GM21360 (cell line): ENCODE results near the gene AKAP12.
A peak's percentile ranks its signal among the peaks of the same experiment; 100 is the strongest.
"Not testable (repeated sequence)": the region's sequence is repeated elsewhere in the genome, so short reads cannot be mapped to it uniquely, and the experiment has no call there.

Experiments used
- ATAC-seq: cut with Tn5 transposase; IDR thresholded peaks from one replicate; pipeline ENCODE4 v1.9.1; 2021; ENCODE audit warnings: mild to moderate bottlenecking, moderate library complexity; ENCODE audit not compliant: unreplicated experiment

Gene AKAP12

DNA sequence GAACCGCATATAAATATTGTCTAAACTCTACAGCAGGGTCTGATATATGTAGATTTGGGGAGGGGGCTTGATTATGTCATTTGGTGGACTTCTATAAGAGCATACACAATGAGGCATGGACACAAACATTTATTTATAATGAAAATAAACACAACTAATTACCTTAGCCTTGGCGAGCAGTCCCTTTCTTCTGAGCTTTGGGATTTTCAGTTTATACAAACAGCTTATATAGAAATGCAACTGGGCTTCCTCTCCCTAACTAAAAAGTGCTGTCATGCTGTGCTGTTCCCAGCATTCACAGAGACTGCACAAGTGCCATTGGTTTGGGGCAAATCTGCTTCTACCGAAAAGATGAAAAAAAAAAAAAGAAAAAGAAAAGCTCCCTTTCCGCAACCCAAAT lies 69.9 kb downstream of the AKAP12 start:
- no peak for ATAC-seq

DNA sequence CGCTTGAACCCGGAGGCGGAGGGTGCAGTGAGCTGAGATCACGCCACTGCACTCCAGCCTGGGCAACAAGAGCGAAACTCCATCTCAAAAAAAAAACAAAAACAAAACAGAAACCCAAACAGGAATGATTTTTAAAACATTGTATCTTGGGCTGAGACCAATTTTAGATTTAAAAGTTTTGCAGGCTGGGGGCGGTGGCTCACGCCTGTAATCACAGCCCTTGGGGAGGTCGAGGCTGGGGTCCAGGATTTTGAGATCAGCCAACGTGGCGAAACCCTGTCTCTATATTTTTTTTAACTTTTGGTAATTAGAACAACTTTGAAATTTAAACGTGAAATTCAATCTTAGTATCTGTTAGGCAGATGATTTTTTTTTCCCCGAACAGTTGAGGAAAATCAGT lies 70.5 kb downstream of the AKAP12 start:
- no peak for ATAC-seq

DNA sequence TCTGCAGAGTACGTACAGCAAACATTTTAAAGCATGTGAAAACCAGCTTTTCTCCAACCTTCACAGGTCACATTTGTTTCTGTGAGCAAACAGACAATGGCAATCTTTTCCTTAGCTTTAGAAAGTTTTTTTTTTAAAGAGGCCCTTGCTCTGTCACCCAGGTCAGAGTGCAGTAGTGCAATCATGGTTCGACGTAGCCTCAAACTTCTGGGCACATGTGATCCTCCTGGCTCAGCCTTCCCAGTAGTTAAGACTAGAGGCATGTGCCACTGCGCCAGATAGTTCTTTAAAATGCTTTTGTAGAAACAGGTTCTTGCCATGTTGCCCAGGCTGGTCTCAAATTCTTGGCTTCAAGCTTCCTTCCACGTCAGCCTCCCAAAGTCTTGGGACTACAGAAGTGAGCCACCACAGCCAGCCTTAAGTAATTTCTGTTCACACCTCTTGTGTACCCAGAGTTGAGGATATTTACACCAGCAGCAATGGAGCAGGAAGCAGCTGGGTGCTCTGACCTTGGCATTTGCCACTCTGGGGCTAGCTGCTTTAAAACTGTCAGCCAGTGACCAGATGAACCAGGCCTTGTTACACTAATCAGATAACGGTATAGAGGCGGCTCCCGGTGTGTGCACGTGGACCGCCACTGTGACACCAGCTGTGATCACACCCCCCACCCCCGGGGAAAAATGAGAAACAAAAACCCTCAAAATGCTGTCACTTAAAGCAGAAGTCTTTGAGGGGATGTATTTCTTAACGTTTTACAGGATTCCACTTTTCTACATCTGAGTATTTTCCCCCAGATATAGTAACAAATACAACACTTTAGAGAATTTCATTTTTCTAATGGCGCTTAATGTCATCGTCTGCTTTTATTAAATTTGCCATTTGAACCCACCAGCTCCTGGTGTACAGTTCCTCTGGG lies 71.3 kb downstream of the AKAP12 start:
- no peak for ATAC-seq

DNA sequence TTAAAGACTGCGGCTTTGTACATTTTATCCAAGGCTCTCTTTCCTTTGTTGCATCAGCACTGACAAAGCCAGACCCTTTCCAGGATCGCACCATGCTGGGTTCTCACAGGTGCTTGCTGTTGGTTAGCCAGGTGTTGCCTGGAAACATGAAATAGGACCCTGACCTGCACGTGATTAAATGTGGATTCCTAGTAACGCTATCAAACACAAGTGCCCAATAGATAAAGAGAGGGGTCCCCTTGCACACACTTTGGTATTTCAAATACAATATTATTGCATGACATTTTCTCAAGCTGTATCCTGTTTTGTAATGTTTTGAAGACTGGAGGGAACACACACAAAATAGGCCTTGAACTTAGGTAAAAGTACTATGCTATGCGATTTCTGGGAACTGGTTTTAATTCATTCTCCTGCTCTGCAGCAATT lies 73.3 kb downstream of the AKAP12 start:
- ATAC-seq, result no peak

DNA sequence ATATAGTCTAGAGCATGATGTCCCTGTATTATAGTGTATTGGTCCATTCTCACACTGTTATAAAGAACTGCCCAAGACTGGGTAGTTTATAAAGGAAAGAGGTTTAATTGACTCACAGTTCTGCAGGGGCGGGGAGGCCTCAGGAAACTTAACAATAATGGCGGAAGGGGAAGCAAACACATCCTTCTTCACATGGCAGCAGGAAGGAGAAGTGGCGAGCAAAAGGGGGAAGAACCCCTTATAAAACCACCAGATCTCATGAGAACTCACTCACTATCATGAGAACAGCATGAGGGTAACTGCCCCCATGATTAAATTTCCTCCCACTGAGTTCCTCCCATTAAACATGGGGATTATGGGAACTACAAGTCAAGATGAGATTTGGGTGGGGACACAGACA lies 75.9 kb downstream of the AKAP12 start:
- not testable (repeated sequence) for ATAC-seq

DNA sequence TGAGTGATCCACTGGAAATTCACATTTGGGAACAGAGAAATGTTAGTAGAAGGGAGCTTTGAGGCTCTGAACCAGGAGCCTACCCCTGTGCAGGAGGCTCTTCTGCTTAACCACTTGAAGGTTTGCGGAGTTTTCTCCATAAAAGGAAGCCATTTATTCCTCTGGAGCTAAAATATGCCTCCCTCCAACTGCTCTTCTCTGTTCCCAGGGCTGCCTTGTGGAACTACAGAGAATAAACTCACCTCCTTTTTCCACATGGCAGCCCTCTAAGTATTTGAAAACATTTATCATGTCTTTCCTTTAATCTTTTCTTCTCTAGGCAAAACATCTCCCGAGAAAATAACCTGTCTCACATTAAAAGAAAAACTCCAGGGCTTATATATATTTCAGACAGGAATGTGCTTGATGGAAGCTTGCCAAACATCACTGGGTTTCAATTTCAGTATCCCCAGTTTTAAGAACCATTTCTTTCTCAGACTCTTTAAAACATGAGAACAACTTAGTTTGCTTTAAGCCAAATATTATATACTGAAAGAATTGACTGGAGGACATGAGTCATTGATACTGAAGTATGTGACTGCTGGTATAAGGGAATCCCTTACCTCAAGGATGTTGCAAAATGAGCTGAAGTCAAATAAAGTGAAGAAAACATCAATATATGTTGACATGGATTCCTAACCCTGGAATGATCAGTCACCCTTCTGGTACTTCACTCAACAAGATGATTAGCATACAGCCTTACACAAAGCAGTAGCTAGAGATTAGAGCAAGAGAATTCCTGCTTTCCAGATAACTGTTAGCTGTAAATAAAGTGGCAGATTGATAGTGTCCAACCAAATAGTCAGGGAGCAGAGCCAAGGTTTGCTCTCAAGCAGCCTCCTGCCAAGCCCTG lies 77.6 kb downstream of the AKAP12 start:
- ATAC-seq, result no peak

DNA sequence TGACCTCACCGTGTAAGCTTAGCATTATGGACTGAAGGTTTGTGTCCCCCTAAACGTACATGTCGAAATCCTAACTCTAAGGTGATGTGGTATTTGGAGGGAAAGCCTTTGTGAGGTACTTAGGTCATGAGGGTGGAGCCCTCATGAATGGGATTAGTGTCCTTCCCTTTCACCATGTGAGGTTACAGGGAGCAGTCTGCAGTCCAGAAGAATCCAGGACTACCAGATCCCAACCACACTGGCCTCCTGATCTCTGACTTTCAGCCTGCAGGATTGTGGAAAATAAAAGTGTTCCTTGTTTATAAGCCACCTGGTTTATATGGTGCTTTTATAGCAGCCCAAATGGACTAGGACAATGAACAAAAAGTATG lies 78.2 kb downstream of the AKAP12 start:
- ATAC-seq, result no peak

DNA sequence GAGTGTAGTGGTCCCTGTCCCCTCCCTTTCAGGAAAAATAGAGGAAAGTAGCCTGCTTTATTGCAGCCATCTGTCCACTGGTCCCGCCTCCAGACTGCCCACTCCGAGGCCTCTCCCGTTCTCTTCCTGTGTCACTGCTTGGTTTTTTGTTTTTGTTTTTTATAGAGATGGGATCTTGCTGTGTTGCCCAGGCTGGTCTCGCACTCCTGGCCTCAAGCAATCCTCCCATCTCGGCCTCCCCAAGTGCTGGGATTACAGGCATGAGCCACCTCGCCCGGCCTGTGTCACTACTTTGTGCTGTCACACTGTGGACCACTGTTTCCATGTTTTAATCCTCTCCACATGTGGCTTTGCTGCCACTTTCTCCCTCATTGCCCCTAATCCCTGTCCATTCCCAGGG lies 80.4 kb downstream of the AKAP12 start:
- ATAC-seq, result no peak

DNA sequence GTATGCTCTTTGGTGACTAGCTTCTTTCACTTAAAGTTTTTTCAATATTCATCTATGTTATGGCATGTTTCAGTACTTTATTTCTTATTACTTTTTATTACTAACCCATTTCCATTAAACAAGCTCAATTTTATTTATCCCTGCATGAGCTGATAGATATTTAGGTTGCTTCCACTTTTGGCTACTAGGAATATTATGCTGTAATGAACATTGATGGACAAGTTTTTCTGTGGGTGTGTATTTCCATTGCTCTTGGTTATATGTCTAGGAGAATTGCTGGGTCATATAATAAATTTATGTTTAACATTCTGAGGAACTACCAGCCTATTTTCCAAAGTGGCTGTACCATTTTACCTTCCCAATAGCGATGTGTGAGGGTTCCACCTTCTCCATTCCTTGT lies 81.7 kb downstream of the AKAP12 start:
- ATAC-seq, result no peak

DNA sequence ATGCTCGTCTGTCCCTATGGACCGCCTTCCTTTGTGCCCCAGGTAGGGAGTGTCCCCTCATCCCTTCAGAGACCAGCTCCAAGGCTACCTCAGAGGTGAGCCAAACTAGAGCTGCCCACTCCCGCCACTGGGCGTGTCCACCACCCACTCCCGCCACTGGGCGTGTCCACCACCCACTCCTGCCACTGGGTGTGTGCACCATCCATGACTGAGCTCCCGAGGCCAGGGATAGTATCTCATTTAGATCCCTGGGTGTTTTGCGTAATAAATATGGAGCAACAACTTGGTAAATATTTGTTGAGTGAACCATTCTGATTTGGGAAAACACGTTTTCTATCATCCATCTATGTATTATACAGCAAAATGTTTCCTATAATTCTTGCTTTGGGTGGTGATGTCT lies 82.8 kb downstream of the AKAP12 start:
- no peak for ATAC-seq

DNA sequence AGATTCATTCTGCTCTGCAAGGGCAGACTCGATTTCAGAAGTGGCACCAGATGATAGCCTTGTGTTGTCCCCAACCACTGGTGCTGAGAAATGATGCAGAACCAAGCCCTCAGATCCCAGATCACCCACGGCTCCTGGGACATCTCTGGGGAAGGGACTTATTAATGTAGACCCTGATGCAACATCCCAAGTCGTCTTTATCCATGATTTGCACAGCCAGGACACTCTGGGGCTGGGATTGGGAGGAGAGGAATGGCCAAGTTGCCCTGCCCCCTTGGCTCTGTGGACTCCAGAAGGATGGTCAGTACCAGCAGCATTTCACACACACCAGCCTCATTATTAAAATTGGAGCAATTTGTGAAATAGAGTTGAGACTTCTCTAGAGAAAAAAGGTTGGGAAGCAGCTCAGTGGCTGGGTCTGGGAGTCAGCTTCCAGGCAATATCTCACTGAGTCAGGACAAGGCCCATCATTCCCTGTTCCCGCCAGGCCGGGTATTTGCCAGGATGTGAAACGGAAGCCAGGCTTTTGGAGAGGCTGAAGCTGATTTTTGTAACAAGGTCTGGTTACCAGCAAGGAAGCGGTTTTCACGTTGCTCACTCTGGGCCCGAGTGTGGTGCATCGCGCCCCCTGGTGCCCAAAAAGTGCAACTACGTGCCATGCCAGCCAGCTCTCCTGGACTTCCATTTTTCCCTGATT lies 84.2 kb downstream of the AKAP12 start:
- peak; percentile 81 for ATAC-seq

DNA sequence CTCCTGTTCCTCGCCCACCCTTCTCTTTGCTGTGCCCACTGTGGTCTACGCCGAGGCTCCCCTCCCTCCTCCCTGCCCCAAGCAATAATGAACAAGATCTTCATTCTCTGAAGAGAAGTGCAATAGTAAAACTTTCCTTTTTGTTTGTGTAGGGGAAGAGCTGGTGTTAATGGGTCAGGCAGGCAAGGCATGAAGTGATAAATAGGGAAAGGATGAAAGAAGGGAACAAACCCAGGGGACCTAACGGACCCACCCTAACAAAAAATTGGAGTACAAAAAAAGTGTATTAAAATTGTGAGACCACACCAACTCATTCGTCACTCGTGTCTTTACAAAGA lies 84.7 kb downstream of the AKAP12 start:
- no peak for ATAC-seq

DNA sequence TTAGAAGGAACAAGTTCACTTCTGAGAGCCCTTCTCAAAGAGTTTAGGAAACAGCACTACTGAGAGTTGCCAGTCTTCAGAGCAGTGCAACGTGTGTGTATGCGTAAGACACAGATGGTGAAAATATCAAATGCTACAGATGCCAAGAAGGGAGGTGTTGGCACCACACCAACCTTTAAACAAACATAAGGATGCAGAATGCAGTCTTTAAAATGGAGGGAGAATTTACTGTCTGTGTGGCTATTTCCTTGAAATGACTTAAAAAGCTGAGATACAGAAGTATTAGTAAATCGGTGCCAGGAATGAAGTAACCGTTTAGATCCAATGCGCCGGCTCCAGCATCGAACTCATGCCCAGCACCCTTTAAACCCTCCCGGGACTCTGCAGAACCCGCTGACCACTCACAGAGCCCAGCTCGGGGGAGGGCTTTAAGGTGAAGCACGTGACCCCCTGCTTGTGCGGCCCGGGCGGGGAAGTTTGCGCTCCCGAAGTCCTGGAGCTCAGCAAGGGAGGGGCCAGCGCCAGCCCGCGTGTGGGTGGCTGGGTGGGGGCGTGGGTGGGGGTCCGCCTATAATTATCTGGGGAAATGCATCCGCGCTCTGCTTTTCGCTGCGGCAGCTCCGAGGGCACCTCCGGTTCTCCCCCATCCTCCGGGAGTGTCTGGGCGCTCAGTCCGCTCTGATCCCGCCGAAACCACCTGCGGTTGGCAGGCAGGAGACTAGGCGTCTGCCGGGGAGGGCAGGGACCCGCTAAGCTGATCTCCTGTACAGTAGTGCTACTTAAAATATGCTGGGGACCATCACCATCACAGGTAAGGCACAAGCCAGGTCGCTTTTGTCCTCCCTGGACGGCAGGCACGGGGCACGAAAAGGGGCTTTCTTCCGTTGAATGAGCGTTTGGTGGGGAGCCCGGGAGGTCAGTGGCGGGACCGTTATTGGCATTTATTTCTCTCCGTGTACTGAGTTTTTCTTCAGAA lies 85.6 kb downstream of the AKAP12 start:
- ATAC-seq, result no peak

DNA sequence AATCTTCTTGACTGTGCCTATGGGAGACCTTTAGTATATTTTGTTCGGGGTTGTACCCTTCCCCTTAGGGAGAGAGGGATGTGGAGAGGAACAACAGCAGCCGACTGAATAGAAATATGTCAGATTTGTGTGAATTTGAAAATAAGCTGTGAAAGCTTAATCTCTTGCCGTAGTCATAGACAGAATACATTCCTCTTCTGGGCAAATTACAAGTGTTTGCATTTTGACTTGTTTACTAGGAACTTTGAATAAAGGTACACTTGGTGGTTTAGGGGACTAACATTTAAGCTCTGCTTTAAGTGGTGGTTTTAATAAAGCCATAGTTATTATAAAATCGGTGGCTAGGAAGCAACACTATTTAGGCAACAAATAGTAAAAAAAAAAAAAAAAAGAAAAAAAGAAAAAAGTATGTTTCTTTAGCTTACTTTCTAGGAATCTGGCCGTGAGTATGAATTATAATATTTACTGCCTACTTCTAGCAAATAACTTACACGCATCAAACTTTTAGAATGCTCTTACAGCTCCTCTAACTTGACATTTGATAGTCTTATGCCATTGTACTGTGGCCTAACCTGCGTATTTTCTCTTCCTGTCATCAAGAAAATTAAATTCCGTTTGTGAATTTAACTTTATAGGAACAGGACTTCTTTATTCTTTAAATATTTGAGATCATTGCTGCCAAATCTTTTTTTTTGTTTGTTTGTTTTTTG lies 86.5 kb downstream of the AKAP12 start:
- ATAC-seq, result no peak

DNA sequence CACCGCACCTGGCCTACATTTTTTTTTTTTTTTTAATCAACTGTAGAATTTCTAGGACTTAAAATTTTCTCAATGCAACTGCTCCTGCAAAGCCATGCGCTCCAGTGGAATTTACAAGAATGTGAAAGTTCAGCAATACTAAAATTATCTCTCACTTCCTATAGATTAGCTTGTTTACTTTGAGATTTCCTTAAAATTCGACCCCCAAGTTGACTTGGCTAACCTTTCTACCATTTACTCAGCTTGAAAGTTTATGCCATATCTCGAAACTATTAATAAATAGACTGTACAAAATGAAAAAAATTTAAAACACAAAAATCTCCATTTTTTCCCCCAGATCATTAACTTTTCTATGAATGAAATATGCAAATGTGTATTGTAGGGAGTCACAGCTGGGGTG lies 87.3 kb downstream of the AKAP12 start:
- ATAC-seq, result no peak

DNA sequence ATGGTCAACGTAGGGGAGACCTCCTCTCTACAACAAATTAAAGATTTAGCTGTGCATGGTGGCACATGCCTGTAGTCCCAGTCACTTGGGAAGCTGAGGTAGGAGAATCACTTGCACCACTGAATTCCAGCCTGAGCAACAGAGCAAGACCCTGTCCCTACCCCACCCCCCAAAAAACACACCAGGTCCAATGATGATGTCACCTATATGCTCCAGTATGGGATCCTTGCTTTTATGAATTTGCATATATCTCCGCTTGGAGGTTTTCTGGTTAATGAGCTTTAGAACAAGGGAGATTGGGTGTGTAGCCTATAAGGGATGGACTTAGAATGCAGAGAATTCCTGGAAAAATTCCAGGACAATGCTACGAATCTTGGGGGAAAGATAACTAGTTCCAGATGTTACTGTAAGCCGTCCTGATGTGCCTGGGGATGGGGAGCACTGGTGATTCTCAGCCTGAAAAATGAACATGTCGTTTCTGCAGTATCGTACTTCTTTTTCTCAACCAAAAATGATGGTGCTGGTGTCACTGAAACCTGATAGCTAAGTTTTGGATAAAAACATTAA lies 90.4 kb downstream of the AKAP12 start:
- no peak for ATAC-seq

DNA sequence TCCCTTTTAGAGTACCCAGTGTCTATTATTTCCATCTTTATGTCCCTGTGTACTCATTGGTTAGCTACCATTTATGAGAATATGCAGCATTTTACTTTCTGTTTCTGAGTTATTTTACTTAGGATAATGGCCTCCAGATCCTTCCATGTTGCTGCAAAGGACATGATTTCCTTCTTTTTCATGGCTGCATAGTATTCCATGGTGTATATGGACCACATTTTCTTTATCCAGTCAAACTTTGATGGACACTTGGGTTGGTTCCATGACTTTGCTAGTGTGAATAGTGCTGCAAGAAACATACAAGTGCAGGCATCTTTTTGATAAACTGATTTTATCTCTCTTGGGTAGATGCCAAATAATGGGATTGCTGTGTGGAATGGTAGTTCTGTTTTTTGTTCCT lies 96.2 kb downstream of the AKAP12 start:
- no peak for ATAC-seq

DNA sequence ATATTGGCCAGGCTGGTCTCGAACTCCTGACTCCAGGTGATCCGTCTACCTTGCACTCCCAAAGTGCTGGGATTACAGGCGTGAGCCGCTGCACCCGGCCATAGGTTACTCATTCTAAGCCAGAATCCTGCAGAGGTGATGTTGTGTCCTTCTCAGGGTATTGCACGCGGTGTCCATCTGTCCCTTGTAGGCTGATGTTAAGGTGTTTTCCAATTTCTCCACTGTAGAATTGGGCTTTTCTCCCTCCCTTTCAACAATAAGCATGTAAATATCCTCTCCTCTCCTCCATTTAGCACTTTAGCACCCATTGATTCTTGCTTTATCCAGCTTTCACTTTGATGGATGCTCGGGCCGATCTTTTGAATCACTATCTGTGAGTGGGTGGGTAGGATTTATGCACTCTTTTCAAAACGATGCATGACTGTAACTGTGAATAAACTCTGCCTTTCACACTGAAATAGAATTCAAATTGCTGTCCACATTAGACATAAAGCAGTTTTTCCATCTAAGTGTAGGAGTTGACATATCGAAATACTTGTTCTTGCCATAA lies 99.0 kb downstream of the AKAP12 start:
- ATAC-seq, result no peak

DNA sequence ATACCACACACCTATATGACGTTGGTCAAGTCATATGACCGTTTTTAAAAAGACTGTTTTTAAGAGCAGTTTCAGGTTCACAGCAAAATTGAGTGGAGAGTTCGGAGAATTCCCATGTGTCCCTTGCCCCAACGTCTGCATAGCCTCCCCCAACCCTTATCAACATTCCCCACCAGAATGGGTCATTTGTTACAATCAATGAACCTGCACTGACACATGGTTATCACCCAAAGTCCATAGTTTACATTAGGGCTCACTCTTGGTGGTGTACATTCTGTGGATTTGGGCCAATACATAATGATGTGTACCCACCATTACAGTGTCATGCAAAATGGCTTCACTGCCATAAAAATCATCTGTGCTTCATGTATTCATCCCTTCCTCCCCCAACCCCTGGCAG lies 99.6 kb downstream of the AKAP12 start:
- no peak for ATAC-seq
